GM21529 (cell line): ENCODE results near the gene SMYD1.

Source experiments
- ATAC-seq: cut with Tn5 transposase; IDR thresholded peaks from one replicate; pipeline ENCODE4 v1.9.1; 2021; ENCODE audit not compliant: unreplicated experiment

The SMYD1 gene

GRCh38 chr2:88086401-88086800 is 18.8 kb downstream of the SMYD1 start:
- ATAC-seq: no peak

GRCh38 chr2:88087073-88087472 is 19.4 kb downstream of the SMYD1 start:
- no peak for ATAC-seq

DNA sequence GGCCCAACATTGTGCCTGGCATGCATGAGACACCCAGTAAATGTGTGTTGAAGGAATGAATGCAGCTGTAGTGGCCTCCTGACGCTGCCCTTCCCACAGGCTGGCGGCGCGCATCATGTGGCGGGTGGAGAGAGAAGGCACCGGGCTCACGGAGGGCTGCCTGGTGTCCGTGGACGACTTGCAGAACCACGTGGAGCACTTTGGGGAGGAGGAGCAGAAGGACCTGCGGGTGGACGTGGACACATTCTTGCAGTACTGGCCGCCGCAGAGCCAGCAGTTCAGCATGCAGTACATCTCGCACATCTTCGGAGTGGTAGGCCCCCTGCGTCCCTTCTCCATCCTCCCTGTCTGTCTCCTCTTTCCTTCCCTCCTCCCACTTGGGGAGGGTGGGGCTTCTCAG is 20.1 kb downstream of the SMYD1 start:
- ATAC-seq: no peak

DNA sequence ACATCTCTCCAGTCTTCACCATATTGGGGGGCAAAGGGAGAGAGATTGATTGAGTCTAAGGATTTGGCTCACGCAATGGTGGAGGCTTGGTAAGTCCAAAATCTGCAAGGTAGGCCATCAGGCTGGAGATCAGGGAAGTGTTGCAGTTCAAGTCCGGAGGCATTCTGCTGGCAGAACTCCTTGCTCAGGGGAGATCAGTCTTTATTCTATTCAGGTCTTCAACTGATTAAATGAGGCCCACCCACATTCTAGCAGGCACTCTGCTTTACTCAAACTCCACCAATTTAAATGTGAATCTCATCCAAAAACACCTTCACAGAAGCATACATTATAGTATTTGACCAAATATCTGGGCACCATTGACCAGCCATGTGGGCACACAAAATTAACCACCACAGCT is 21.4 kb downstream of the SMYD1 start:
- no peak for ATAC-seq

GRCh38 chr2:88090446-88091283 is 23.0 kb downstream of the SMYD1 start:
- ATAC-seq: no peak

GRCh38 chr2:88091943-88092342 is 24.3 kb downstream of the SMYD1 start:
- ATAC-seq: no peak

DNA sequence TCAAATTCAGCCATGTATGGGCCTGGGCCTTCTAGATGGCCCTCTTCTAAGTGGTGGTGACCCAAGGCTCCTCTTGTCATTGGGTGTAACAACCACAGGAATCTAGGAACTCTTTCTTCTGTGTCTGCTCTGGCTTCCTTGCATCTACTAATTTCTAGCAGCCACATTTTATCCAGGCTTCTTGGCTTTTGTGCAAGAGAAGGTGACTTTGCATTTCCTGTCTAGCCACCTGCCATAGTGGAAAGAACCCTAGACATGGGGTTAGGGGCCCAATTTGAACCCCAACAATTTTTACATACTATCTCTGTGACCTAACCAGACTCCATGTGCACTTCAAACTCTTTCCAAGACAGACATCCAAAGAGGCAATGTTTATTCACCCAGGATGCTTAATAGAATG is 25.1 kb downstream of the SMYD1 start:
- no peak for ATAC-seq

DNA sequence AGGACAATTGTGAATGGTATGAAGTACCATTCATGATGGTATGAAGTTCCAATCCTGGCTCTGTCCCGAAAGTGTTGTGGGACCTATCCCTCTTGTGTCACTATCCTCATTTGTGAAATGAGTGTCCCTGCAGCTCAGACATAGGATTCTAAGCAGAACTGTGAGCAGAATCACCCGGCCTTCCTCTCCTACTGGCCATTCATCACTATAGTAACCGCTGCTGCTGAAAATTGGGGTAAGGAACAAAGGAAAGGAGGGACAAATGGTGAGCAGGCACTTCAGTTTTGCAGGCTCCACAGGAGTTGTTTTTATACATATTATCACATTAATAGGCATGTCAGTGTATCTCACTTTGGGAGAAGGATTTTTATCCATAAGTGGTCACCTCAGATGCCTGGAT is 27.4 kb downstream of the SMYD1 start:
- ATAC-seq: no peak

DNA sequence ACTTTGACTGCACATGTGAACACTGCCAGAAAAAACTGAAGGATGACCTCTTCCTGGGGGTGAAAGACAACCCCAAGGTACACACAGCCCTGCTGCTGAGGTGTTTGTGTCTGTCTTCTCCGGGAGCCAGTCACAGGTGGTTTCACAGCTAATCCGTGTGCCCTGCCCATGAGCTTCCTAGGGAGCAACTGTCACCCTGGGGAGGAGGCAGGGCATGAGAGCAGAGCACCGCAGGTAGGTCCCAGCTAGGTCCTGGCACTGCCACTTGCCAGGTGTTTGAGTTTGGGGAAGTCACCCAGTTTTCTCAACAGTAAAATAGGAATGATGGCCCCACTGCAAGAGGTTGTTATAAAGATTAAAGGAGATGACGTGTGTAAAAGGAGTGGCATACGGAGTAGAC is 29.1 kb downstream of the SMYD1 start:
- ATAC-seq: no peak

DNA sequence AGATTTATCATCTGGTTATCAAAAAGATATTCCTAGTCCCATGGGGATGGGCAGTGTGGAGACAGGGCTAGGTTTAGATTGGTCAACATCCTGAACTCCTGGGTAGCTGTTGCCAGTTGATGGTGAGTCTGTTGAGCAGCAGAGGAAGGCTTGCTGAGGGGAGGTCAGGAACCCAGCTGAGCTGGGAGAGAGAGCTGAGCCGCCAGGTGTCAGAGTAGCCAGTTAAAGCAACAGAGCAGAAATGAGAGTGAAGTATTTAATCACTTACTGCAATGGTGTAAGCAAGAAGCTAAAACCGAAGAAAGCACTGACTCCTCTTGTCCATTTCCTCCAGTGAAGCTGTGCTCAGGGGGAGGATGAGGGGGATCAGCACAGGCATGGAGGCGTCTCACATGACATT is 29.6 kb downstream of the SMYD1 start:
- ATAC-seq: no peak

DNA sequence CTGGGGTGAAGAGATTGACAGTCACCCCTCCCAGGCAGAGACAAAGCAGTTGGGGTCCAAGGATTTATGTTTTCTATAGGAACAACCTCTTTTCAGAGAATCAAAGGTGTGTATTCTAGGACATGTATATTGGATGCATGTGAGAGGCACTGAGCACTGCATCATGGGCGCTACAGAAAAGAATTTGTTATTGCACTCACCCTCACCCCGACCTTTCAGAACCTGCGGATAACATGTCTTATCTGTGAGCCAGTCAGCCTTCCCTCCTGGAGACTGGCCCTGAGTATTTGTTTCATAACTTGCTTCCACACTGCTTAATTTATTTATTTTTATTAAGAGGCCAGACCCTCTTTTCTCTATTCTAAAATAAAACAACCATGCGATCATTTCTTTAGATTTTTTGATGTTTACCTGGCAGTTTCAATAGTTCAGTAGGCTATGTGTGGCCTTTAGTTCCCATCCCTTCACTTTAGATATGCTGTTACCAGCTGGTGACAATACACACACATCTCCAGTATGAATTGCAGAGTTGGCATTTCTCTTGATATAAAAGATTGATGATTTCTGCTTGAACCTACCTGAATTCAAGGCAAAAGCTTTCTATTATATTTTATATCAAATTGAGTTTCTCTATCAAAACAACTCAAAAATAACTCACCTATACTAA is 30.4 kb downstream of the SMYD1 start:
- ATAC-seq: no peak

- no peak for ATAC-seq
Measured at GRCh38 chr2:88098558-88098900, 30.9 kb downstream of the SMYD1 start.

DNA sequence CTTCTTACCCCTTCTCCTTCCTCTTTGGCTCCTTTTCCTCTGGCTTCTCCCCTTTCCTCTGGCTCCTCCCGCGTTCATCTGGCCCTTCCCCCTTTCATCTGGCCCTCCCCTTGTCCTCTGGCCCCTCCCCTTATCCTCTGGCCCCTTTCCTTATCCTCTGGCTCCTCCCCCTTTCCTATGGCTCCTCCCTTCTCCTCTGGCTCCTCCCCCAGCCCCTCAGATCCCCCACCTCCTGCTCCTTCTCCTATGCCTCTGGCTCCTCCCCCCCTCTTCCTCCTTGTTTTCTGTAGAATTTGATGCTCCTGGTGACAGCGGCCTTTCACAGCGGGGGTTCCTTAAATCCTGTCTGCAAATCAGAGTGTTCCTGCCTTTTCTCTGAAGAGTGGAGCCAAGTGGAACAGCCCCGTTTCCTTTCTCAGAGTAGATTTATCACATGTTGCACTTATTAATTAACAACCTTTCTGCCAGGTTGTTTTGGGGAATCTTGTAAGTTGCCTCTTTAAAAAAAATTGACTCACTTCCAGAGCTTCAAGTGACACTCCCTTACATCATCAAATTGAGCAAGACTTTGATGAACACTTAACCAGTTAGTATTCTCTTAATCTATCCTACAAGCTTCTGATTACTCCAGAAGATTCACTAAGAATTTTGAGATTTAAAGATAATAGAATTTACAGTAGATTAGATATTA is 32.3 kb downstream of the SMYD1 start:
- ATAC-seq: no peak

GRCh38 chr2:88100489-88100858 is 32.8 kb downstream of the SMYD1 start:
- ATAC-seq: no peak

- no peak for ATAC-seq
Measured at GRCh38 chr2:88108796-88109195, 41.2 kb downstream of the SMYD1 start.

DNA sequence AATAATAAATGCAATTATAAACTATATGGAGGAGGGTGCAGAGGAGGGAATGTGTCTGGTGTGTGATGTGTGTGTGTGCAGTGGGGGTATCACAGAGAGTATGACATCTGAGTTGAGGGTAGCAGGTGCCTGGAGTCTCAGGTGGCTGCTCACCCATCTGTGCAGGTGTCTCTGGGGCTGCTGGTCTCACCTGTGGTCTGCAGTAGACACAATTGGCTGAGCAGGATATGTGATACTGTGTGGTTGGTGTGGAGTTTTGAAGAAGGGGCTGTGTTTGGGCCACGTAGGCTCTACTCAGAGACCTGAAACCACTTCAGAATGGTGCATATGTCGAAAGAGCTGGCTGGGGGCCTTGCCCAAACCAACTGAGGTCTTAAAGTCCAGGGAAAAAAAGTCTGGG is 43.2 kb downstream of the SMYD1 start:
- ATAC-seq: no peak

- ATAC-seq: no peak
Measured at GRCh38 chr2:88113069-88113468, 45.4 kb downstream of the SMYD1 start.

DNA sequence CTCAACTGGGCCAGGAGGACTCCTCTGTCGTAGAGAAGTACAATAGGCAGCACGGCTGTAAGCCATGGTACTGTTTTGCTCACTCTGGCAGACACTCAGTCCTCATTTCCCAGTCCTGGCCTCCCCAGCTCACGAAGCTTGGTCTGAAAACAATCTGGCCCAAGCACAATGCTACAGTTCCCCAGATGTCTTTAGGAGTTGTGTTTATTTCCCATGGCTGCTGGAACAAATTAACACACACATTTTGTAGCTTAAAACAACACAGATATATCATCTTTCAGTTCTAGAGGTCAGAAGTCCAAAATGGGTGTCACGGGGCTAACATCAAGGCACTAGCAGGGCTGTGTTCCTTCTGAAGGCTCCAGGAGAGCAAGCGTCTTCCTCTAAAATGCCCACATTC is 47.3 kb downstream of the SMYD1 start:
- ATAC-seq: no peak

GRCh38 chr2:88115825-88116518 is 48.3 kb downstream of the SMYD1 start:
- no peak for ATAC-seq

DNA sequence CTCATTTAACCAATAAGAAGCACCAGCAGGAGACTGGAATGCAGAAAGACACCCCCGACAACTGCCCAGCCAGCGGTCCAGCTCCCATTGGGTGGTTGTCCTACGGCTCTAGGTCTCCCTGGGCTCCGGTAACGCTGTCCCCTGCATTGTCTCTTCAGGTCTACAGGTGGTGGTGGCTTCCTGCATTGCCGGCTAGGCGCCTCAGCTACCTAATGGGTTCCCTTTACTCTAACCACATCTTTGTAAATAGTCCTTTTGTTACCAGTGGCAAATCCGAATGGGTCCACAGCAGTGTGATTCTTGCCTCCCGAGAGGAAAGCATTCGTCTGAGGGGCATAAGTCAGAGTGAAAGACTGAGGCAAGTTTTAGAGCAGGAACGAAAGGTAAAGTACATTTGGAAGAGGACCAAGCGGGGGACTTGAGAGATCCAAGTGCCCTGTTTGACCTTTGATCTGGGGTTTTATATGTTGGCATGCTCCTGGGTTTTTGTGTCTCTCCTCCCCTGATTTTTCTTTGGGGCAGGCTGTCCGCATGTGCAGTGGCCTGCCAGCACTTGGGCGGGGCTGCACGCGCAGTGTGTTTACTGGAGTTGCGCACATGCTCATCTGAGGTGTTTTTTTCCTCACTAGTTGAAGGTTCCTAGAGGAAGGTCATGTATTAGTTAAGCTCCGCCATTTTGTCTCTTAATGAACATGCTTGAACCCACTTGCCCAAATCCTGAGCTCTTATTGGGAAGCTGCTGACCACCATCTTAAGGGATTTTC is 49.2 kb downstream of the SMYD1 start:
- ATAC-seq: no peak

GRCh38 chr2:88117973-88118372 is 50.3 kb downstream of the SMYD1 start:
- no peak for ATAC-seq
